Activated CD4-positive, alpha-beta T cell treated with anti-CD3 and anti-CD28 coated beads, Interleukin-2, amount 10 ng/mL, durations not matched to agents 7 days and 5 days (primary cell): ENCODE measurements around the gene ARHGAP5. TPM values are rescaled to one million over a fixed set of nuclear protein-coding genes. Genes with fewer than 3 reads are reported as not detected.

Source experiments
- CTCF ChIA-PET: fragments of 350-600 bp; sonication (Branson Sonifier 250); formaldehyde crosslinking; loops from one replicate; lab custom pipeline; 2021; ENCODE audit warnings: antibody characterized with exemption; lab: Charles Lee
- POLR2A ChIA-PET: fragments of 350-600 bp; sonication (Branson Sonifier 250); formaldehyde crosslinking; loops from one replicate; lab custom pipeline; 2021; ENCODE audit warnings: antibody characterized with exemption; lab: Charles Lee
- DNase-seq: peaks from one replicate; pipeline ENCODE4 v3.0.0-alpha.2; 2020
- H3K27ac Mint-ChIP-seq: one replicate; pipeline ENCODE4 v1.8.0; 2021; ENCODE audit warnings: mild to moderate bottlenecking, moderate library complexity, mixed read lengths
- H3K27me3 Mint-ChIP-seq: one replicate; pipeline ENCODE4 v1.8.0; 2021; ENCODE audit warnings: mixed read lengths
- H3K36me3 Mint-ChIP-seq: one replicate; pipeline ENCODE4 v1.8.0; 2021; ENCODE audit warnings: low read depth, mixed read lengths
- H3K4me1 Mint-ChIP-seq: one replicate; pipeline ENCODE4 v1.8.0; 2021; ENCODE audit warnings: mixed read lengths
- H3K4me3 Mint-ChIP-seq: one replicate; pipeline ENCODE4 v1.8.0; 2021; ENCODE audit warnings: mild to moderate bottlenecking, moderate library complexity, mixed read lengths
- H3K9me3 Mint-ChIP-seq: one replicate; pipeline ENCODE4 v1.8.0; 2021; ENCODE audit warnings: mixed read lengths
- total RNA-seq, 2 experiments: library from RNA; stranded (reverse); gene quantifications; one replicate each; pipeline ENCODE4 v1.2.3, GENCODE V29; 2021

The ARHGAP5 gene
- total RNA-seq, 2 experiments from 2014 or later: 35.7 to 38.6 TPM

DNA sequence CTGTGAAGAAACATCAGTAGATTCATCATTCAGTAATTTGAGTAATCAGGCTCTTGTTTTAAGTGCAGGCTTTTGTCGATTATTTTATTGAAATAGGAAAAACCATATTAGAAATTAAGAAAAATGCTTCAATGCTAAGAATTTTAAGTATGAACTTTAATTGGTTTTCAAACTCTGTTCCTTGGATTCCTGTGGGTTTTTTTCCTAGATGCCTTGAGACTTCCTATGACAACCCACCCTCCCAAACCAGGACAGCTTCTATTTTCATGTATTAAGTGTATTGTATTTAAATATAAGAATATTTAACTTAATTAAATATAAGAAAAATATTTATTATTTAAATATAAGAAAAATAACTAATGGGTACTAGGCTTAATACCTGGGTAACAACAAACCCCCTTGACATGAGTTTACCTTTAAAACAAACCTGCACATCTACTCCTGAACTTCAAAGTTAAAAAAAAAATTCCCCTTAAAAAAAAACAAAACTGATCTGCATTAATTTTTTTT lies 3.0 kb downstream of the ARHGAP5 start:
- ChIA-PET CTCF (interaction anchor here (0.6 kb wide), 1 partner anchor 766 kb away, joined by 3 read pairs; no protein-coding TSS in a partner anchor), POLR2A (no interaction called here)
- DNase-seq: no peak
- no peaks in the 10 kb centered on the region for H3K9me3 Mint-ChIP-seq
- no peak overlapping the region for H3K27ac Mint-ChIP-seq
- peaks cover 6% of the 10 kb centered on the region for H3K27me3 Mint-ChIP-seq
- peaks cover 41% of the 10 kb centered on the region for H3K4me1 Mint-ChIP-seq
- no peak overlapping the region for H3K4me3 Mint-ChIP-seq
- peaks cover 4% of the 10 kb centered on the region for H3K36me3 Mint-ChIP-seq

DNA sequence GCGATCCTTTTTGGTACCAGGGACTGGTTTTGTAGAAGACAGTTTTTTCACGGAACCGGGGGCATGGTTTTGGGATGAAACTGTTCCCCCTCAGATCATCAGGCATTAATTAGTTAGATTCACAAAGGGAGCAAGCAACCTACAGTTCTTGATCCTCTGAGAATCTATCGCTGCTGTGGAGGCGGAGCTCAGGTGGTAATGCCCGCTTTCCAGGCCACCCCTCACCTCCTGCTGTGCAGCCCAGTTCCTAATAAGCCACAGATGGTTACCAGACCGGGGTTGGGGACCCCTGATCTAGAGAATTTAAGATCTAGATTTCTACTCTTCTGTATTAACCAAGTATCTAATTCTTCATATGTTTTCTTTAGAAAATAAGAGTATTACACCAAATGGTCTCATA lies 4.8 kb downstream of the ARHGAP5 start:
- peaks cover 40% of the 10 kb centered on the region for H3K4me1 Mint-ChIP-seq
- no peak for DNase-seq
- POLR2A ChIA-PET: no interaction called here
- CTCF ChIA-PET: no interaction called here
- peaks cover 2% of the 10 kb centered on the region for H3K36me3 Mint-ChIP-seq
- no peaks in the 10 kb centered on the region for H3K9me3 Mint-ChIP-seq
- H3K27me3 Mint-ChIP-seq: no peaks in the 10 kb centered on the region
- H3K4me3 Mint-ChIP-seq: no peak overlapping the region
- no peak overlapping the region for H3K27ac Mint-ChIP-seq

DNA sequence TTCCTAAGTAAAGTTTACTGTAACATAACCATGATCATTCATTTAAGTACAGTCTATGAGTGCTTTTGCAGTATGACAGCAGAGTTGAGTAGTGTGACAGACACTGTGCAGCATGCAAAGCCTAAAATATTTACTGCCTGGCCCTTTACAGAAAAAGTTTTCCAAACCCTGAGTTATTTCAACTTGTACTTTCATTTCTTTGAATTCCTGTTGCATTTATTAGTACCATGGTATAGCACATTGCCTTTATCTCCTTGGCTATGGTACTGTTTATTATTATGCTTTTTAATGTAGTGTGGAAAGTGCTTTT lies 6.2 kb downstream of the ARHGAP5 start:
- ChIA-PET POLR2A (no interaction called here), CTCF (no interaction called here)
- peaks cover 3% of the 10 kb centered on the region for H3K36me3 Mint-ChIP-seq
- peaks cover 38% of the 10 kb centered on the region for H3K4me1 Mint-ChIP-seq
- H3K4me3 Mint-ChIP-seq: no peak overlapping the region
- H3K27ac Mint-ChIP-seq: no peak overlapping the region
- DNase-seq: no peak
- H3K27me3 Mint-ChIP-seq: no peaks in the 10 kb centered on the region
- H3K9me3 Mint-ChIP-seq: no peaks in the 10 kb centered on the region

DNA sequence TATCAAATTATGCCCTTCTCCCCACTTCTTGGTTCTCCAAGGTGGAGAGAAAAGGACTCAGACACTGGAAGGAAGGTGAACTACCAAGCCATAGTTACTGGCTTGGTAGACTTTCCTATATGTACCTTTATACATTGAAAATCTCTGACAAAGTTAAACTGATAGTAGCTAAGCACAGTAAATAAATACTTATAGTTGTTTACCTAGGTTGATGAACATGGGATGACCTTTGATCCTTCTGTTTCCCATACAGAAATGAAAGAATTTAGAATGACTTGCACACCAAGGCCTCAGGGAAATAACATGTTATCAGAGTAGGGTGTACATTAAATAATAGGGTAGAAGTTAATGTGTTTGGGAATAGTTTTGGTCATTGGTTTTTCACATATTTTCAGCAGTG lies 6.7 kb downstream of the ARHGAP5 start:
- no peak overlapping the region for H3K4me3 Mint-ChIP-seq
- H3K27me3 Mint-ChIP-seq: no peaks in the 10 kb centered on the region
- peaks cover 3% of the 10 kb centered on the region for H3K36me3 Mint-ChIP-seq
- H3K4me1 Mint-ChIP-seq: peaks cover 35% of the 10 kb centered on the region
- POLR2A ChIA-PET: no interaction called here
- CTCF ChIA-PET: interaction anchor here (1.4 kb wide), 1 partner anchor 13 kb away, joined by 3 read pairs; no protein-coding TSS in a partner anchor
- no peak overlapping the region for H3K27ac Mint-ChIP-seq
- no peaks in the 10 kb centered on the region for H3K9me3 Mint-ChIP-seq
- DNase-seq: no peak

DNA sequence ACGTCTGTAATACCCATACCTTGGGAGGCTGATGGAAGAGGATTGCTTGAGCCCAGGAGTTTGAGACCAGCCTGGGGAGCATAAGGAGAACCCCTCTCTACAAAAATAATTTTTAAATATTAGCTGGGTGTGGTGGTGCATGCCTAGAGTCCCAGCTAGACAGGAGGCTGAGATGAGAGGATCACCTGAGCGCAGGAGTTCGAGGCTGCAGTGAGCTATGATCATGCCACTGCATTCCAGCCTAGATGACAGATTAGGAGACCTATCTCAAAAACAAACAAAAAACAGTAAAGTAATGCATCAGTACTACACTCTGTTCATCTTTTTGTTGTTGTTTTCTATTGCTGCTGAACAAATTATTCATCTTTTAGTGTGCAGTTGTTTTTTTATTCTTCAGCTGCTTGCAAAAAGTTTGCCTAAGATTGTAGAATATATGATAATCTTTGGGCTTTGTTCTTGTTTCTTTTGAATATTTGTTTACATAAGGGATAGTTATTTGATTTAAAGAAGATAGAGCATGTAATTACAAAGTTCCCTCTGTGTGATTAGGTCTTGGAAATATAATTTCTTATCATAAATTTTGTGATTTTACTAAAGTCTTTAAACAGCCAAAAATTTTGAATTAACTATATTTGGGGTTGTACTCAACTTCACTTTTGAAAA lies 8.2 kb downstream of the ARHGAP5 start:
- ChIA-PET CTCF (interaction anchor here (1.4 kb wide), 1 partner anchor 15 kb away, joined by 3 read pairs; no protein-coding TSS in a partner anchor), POLR2A (no interaction called here)
- Mint-ChIP-seq H3K27ac (peak overlapping the region; percentile 19), H3K4me3 (no peak overlapping the region), H3K9me3 (no peaks in the 10 kb centered on the region), H3K36me3 (peaks cover 6% of the 10 kb centered on the region), H3K4me1 (peaks cover 26% of the 10 kb centered on the region), H3K27me3 (no peaks in the 10 kb centered on the region)
- no peak for DNase-seq

DNA sequence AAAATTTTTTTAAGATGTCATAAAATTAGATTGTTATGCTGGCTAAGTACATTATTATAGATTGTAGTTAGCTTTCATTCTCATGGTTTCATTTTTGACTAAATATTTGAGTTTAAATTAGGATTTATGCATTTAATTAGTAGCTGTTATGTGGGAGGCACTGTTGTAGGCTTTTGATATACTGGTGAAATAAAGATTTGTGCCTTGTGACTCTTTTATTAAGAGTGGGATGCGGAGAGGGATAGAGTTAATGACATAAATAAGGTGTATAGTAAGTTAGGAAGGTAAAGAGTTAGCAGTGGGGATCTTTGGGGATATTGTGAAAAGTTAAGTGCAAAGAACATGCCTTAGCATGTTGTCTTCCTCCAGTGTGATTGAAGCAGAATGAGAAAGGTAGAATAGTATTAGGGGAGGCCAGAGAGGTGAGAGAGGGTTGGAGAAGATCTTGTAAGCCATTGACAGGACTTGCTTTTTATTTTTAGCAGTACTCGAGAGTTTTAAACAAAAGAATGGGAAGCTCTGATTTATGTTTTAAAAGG lies 8.8 kb downstream of the ARHGAP5 start:
- DNase-seq: no peak
- Mint-ChIP-seq H3K27me3 (no peaks in the 10 kb centered on the region), H3K4me1 (peaks cover 20% of the 10 kb centered on the region), H3K36me3 (peaks cover 12% of the 10 kb centered on the region), H3K4me3 (no peak overlapping the region), H3K27ac (no peak overlapping the region), H3K9me3 (no peaks in the 10 kb centered on the region)
- ChIA-PET POLR2A (no interaction called here), CTCF (no interaction called here)

DNA sequence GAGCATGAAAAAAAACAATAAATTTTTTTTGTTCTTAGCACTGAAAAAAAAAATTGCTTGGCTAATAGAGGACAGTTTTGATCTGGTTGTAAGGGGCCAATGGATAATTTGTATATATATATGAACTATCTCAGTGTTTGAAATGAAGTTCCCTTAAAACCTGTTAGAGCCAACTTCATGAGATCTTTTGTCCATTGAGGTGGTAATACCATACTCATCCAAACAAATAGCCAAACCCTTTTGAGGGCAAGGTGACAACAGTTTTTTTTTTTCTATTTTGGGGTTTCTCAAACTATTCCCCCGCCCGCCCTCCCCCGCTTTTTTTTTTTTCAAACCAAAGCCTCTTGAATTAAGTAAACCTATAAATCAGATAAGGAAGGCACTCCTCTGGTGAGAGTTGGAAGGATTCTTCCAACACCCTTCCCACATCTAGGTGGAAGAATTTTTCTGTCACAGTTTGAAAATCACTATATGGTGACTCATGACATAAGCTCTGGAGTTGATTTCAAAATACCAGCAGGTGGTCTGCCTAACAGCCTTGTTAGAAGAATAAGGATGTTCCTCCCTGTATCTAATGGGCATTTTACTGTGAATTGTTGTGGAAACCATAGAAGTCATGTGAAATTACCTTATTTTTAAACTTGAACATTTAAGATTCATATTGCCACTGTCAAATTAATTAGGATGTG lies 10.2 kb downstream of the ARHGAP5 start:
- Mint-ChIP-seq H3K27ac (no peak overlapping the region), H3K36me3 (peaks cover 26% of the 10 kb centered on the region), H3K4me3 (no peak overlapping the region), H3K9me3 (no peaks in the 10 kb centered on the region), H3K4me1 (peaks cover 17% of the 10 kb centered on the region), H3K27me3 (no peaks in the 10 kb centered on the region)
- CTCF ChIA-PET: no interaction called here
- no peak for DNase-seq
- POLR2A ChIA-PET: no interaction called here

DNA sequence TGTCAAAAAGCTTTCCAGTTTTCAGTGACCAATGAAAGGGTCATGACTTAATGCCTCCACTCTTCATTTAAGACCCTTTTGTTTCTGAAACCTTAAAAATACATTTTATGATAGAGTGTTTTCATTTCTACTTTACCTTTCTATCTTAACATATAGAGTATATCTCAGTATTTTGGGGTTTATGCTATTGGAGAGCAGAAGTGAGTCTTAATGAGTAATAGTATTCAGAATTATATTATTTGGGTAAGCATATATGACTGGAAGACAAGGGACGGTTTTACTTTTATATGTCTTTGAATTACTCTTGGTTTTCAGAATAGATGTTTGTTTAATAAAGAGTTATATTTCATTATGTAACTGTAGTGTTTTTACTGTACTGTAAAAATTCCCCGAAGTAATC lies 10.8 kb downstream of the ARHGAP5 start:
- peaks cover 13% of the 10 kb centered on the region for H3K4me1 Mint-ChIP-seq
- no peaks in the 10 kb centered on the region for H3K27me3 Mint-ChIP-seq
- ChIA-PET CTCF (no interaction called here), POLR2A (no interaction called here)
- no peak overlapping the region for H3K27ac Mint-ChIP-seq
- H3K4me3 Mint-ChIP-seq: no peak overlapping the region
- peaks cover 32% of the 10 kb centered on the region for H3K36me3 Mint-ChIP-seq
- no peak for DNase-seq
- no peaks in the 10 kb centered on the region for H3K9me3 Mint-ChIP-seq

DNA sequence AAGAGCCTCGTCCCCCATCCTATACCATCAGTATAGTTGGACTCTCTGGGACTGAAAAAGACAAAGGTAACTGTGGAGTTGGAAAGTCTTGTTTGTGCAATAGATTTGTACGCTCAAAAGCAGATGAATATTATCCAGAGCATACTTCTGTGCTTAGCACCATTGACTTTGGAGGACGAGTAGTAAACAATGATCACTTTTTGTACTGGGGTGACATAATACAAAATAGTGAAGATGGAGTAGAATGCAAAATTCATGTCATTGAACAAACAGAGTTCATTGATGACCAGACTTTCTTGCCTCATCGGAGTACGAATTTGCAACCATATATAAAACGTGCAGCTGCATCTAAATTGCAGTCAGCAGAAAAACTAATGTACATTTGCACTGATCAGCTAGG lies 13.6 kb downstream of the ARHGAP5 start:
- CTCF ChIA-PET: interaction anchor here (0.6 kb wide), 1 partner anchor 421 kb away, joined by 4 read pairs; no protein-coding TSS in a partner anchor
- Mint-ChIP-seq H3K4me3 (no peak overlapping the region), H3K4me1 (peaks cover 10% of the 10 kb centered on the region), H3K9me3 (no peaks in the 10 kb centered on the region), H3K27me3 (no peaks in the 10 kb centered on the region), H3K36me3 (peaks cover 42% of the 10 kb centered on the region), H3K27ac (no peak overlapping the region)
- POLR2A ChIA-PET: no interaction called here
- DNase-seq: no peak

DNA sequence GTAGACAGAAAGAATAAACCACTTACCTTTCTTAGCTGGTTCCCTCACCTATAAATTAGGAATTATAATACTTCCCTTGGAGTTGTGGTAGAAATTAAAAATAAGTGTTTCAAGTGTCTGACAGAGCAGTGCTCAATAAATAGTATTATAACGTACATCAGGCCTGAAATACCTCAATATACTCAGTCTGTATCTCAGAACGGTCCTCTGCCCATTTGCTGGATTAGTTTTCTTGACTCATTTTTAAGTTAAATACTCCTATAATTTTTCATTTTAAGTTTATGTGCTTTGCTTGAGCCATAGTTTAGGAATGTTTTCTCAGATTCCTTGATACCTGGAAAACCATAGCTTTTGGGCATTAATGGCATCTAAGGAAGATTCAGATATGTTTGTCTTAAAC lies 22.4 kb downstream of the ARHGAP5 start:
- Mint-ChIP-seq H3K4me3 (no peak overlapping the region), H3K36me3 (peaks cover 11% of the 10 kb centered on the region), H3K4me1 (peaks cover 30% of the 10 kb centered on the region), H3K9me3 (no peaks in the 10 kb centered on the region), H3K27me3 (no peaks in the 10 kb centered on the region), H3K27ac (no peak overlapping the region)
- ChIA-PET POLR2A (no interaction called here), CTCF (no interaction called here)
- no peak for DNase-seq

DNA sequence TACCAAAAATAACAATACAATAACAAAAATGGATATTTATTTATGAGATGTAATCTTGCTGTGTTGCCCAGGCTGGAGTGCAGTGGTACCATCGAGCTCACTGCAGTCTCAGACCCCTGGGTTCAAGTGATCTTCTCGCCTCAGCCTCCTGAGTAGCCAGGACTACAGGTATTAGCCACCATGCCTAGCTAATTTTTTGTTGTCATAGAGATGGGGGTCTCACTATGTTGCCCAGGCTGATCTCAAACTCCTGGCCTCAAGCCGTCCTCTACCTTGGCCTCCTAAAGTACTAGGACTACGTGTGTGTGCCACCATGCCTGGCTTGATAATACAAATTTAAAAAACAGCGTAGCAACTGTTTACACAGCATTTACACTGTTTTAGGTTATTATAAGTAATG lies 23.1 kb downstream of the ARHGAP5 start:
- POLR2A ChIA-PET: no interaction called here
- H3K4me1 Mint-ChIP-seq: peaks cover 33% of the 10 kb centered on the region
- H3K9me3 Mint-ChIP-seq: no peaks in the 10 kb centered on the region
- no peak overlapping the region for H3K27ac Mint-ChIP-seq
- DNase-seq: no peak
- no peaks in the 10 kb centered on the region for H3K27me3 Mint-ChIP-seq
- no peak overlapping the region for H3K4me3 Mint-ChIP-seq
- CTCF ChIA-PET: no interaction called here
- H3K36me3 Mint-ChIP-seq: peaks cover 9% of the 10 kb centered on the region

DNA sequence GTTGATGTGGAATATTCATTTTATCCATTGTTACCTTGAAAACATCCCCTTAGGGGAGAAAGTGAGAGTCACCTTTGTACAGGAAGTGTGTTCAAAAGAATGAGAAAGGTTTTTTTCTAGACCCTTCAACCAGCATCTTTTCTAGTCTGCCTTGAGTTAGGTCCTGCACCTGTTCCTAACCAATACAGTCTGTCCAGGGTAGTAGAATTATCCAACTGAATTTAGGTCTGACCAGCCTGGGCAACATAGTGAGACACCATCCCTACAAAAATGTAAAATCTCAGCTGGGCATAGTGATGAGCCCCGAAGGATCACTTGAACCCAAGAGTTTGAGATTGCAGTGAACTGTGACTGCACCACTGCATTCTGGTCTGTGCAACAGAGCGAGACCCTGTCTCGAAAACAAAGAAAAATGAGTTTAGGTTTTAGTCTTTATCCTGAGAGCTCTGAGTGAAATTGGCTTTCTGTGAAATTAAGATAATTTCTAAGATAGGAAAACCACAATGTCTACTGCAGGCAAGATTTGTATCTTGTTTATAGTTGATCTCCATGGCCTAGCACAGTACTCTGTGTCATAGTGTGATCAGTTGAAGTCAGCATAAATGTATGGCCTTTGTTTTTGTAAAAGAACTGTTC lies 25.2 kb downstream of the ARHGAP5 start:
- Mint-ChIP-seq H3K36me3 (peaks cover 11% of the 10 kb centered on the region), H3K27me3 (no peaks in the 10 kb centered on the region), H3K4me1 (peaks cover 36% of the 10 kb centered on the region), H3K4me3 (peak overlapping the region; percentile 34), H3K9me3 (no peaks in the 10 kb centered on the region), H3K27ac (peak overlapping the region; percentile 84)
- peak; percentile 21 for DNase-seq
- CTCF ChIA-PET: interaction anchor here (0.6 to 0.9 kb wide), 2 partner anchors 8 to 252 kb away, joined by 3 to 4 read pairs; no protein-coding TSS in a partner anchor
- POLR2A ChIA-PET: no interaction called here

DNA sequence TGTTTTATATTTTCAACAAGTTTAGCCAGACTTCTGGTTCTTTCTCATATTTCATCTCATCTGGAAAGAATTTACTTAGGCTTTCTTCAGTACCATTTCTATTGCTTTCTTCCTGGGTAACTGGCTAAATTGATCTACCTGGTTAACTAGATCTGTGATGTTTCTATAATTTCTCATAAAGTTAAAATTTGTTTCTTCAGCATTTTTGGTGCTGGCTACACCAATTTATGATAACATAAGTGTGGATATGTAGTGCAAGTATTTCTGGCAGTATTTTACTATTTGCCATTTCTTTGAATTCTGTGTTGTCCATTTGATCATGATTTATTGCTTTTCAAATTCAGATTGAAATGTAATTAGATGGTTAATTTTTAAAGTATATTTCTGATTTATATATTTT lies 25.9 kb downstream of the ARHGAP5 start:
- POLR2A ChIA-PET: no interaction called here
- Mint-ChIP-seq H3K36me3 (peaks cover 8% of the 10 kb centered on the region), H3K4me1 (peaks cover 36% of the 10 kb centered on the region), H3K9me3 (no peaks in the 10 kb centered on the region), H3K4me3 (no peak overlapping the region), H3K27me3 (no peaks in the 10 kb centered on the region), H3K27ac (peak overlapping the region; percentile 84)
- no peak for DNase-seq
- CTCF ChIA-PET: no interaction called here
